Measurements from ENCODE around the gene PDZD11.

PDZD11 gene

DNA sequence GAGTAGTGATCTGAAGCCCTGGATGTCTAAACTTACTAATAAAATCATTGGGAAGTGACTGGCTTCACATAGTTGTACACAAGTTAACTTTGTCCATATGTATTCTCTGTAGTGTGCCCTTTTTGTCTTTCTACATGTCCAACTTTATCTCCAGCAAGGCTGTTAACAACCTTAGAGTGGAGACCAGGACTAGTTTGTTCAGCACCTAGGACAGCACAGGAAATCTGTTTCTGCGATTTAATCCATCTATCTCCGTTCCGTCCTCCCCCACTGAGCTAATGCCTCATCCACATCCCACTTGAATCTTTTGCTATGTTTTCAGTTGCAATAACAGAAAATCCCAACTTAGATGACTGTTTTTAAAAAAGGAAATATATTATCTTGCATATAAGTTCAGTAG, 24.9 kb downstream of the PDZD11 start:
- Histone ChIP-seq H3K9ac (ENCODE audit: low read length) (no peak overlapping the region), H4K20me1 (ENCODE audit: insufficient read depth, low read length) (no peaks in the 10 kb centered on the region), H3K4me1 (ENCODE audit: low read length) (no peaks in the 10 kb centered on the region), H3K9me3 (ENCODE audit: insufficient read depth, low read length) (no peaks in the 10 kb centered on the region), H3K79me2 (ENCODE audit: low read length) (no peaks in the 10 kb centered on the region), H3K36me3 (replicated peaks; ENCODE audit: low read depth, low read length) (no peaks in the 10 kb centered on the region), H2AFZ (ENCODE audit: low read depth, low read length) (no peak overlapping the region), H3K27me3 (ENCODE audit: low read depth, low read length) (no peaks in the 10 kb centered on the region), H3K4me2 (ENCODE audit: low read length) (no peak overlapping the region), H3K27ac (ENCODE audit: low read length) (no peak overlapping the region), H3K4me3 (ENCODE audit: low read length) (no peak overlapping the region)
- no peak for TF ChIP-seq EZH2phosphoT487 (IDR thresholded peaks at IDR 0.05; ENCODE audit: low read depth)
- TF ChIP-seq, protein P1, sequence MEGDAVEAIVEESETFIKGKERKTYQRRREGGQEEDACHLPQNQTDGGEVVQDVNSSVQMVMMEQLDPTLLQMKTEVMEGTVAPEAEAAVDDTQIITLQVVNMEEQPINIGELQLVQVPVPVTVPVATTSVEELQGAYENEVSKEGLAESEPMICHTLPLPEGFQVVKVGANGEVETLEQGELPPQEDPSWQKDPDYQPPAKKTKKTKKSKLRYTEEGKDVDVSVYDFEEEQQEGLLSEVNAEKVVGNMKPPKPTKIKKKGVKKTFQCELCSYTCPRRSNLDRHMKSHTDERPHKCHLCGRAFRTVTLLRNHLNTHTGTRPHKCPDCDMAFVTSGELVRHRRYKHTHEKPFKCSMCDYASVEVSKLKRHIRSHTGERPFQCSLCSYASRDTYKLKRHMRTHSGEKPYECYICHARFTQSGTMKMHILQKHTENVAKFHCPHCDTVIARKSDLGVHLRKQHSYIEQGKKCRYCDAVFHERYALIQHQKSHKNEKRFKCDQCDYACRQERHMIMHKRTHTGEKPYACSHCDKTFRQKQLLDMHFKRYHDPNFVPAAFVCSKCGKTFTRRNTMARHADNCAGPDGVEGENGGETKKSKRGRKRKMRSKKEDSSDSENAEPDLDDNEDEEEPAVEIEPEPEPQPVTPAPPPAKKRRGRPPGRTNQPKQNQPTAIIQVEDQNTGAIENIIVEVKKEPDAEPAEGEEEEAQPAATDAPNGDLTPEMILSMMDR (IDR thresholded peaks at IDR 0.05; ENCODE audit: low read depth, low read length) = no peak

- Histone ChIP-seq H3K4me1 (ENCODE audit: low read length) (no peaks in the 10 kb centered on the region; the same call in 1 of the 2 replicates), H3K4me2 (ENCODE audit: low read length) (no peak overlapping the region), H3K79me2 (ENCODE audit: low read length) (no peaks in the 10 kb centered on the region), H3K4me3 (ENCODE audit: low read length) (no peak overlapping the region), H3K27ac (ENCODE audit: low read length) (no peak overlapping the region), H3K9me3 (ENCODE audit: insufficient read depth, low read length) (no peaks in the 10 kb centered on the region), H3K9ac (ENCODE audit: low read length) (no peak overlapping the region), H3K36me3 (replicated peaks; ENCODE audit: low read depth, low read length) (no peaks in the 10 kb centered on the region), H2AFZ (ENCODE audit: low read depth, low read length) (no peak overlapping the region), H3K27me3 (ENCODE audit: low read depth, low read length) (no peaks in the 10 kb centered on the region), H4K20me1 (ENCODE audit: insufficient read depth, low read length) (no peaks in the 10 kb centered on the region)
- TF ChIP-seq EZH2phosphoT487 (IDR thresholded peaks at IDR 0.05; ENCODE audit: low read depth) = no peak
- TF ChIP-seq, protein P1 (IDR thresholded peaks at IDR 0.05; ENCODE audit: low read depth, low read length) = peak; percentile 52
Observed at GRCh38 chrX:70262952-70263567, 26.7 kb downstream of the PDZD11 start.

DNA sequence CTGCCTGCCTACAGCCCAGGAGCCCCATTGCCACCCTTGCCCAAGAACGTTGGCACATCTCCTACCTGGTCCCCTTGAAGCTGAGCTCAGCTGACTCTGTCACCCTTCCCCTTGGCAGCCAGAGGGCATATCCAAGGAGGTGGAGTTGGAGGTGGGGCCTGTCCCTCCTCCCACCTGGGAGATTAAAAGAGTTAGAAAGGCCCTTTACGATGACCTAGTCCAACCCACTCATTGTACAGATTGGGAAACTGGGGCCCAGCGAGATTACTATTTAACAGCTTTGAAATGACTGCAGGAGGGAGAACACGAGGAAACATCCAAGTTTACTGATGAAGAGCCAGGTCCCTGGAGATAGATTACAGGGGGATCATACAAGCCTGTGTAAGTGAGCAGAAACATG, 29.6 kb downstream of the PDZD11 start, which contains the start of gene P2RY4:
Gene P2RY4, minus strand, starts transcription at position 101 of the 400 bp plus-strand sequence. CDS start 580 bp downstream, outside the sequence.
- Histone ChIP-seq H3K9me3 (ENCODE audit: insufficient read depth, low read length) (no peaks in the 10 kb centered on the region), H3K4me1 (ENCODE audit: low read length) (no peaks in the 10 kb centered on the region; the same call in 1 of the 2 replicates), H4K20me1 (ENCODE audit: insufficient read depth, low read length) (no peaks in the 10 kb centered on the region), H2AFZ (ENCODE audit: low read depth, low read length) (no peak within 1 kb of the TSS), H3K9ac (ENCODE audit: low read length) (no peak within 1 kb of the TSS), H3K27me3 (ENCODE audit: low read depth, low read length) (no peaks in the 10 kb centered on the region), H3K4me2 (ENCODE audit: low read length) (no peak within 1 kb of the TSS), H3K79me2 (ENCODE audit: low read length) (no peaks in the 10 kb centered on the region), H3K27ac (ENCODE audit: low read length) (no peak within 1 kb of the TSS), H3K4me3 (ENCODE audit: low read length) (no peak within 1 kb of the TSS), H3K36me3 (replicated peaks; ENCODE audit: low read depth, low read length) (no peaks in the 10 kb centered on the region)
- TF ChIP-seq, protein P1 (IDR thresholded peaks at IDR 0.05; ENCODE audit: low read depth, low read length) = no peak
- TF ChIP-seq EZH2phosphoT487 (IDR thresholded peaks at IDR 0.05; ENCODE audit: low read depth) = no peak

GRCh38 chrX:70257423-70258288, 32.1 kb downstream of the PDZD11 start:
- no peak overlapping the region for H3K4me3 ChIP-seq (ENCODE audit: low read length)
- TF ChIP-seq, protein P1 (IDR thresholded peaks at IDR 0.05; ENCODE audit: low read depth, low read length) = no peak
- no peak for TF ChIP-seq EZH2phosphoT487 (IDR thresholded peaks at IDR 0.05; ENCODE audit: low read depth)
- H3K9ac ChIP-seq (ENCODE audit: low read length) = no peak overlapping the region
- H4K20me1 ChIP-seq (ENCODE audit: insufficient read depth, low read length) = no peaks in the 10 kb centered on the region
- no peaks in the 10 kb centered on the region for H3K27me3 ChIP-seq (ENCODE audit: low read depth, low read length)
- no peaks in the 10 kb centered on the region; the same call in 1 of the 2 replicates for H3K4me1 ChIP-seq (ENCODE audit: low read length)
- H3K9me3 ChIP-seq (ENCODE audit: insufficient read depth, low read length) = no peaks in the 10 kb centered on the region
- H3K79me2 ChIP-seq (ENCODE audit: low read length) = no peaks in the 10 kb centered on the region
- no peak overlapping the region for H3K27ac ChIP-seq (ENCODE audit: low read length)
- H3K4me2 ChIP-seq (ENCODE audit: low read length) = 0 out of 2 replicates have a peak overlapping the region, but pooled peaks have one; percentile 3
- no peaks in the 10 kb centered on the region for H3K36me3 ChIP-seq (replicated peaks; ENCODE audit: low read depth, low read length)
- H2AFZ ChIP-seq (ENCODE audit: low read depth, low read length) = peak overlapping the region; percentile 46; the same call in 1 of the 2 replicates
